ENCODE data around the gene SIRPB2. TPM values are rescaled to one million over a fixed set of nuclear protein-coding genes. Genes with fewer than 3 reads are reported as not detected.
A peak's percentile ranks its signal among the peaks of the same experiment; 100 is the strongest.

SIRPB2 gene
- total RNA-seq, 1 donor from 2014 or later = 1.0 TPM

GRCh38 chr20:1471242-1471641 lies 20.0 kb downstream of the SIRPB2 start:
- ATAC-seq = no peak

- ATAC-seq = peak; percentile 37
These were observed 21.2 kb downstream of the SIRPB2 start for GRCh38 chr20:1469925-1470571.

GRCh38 chr20:1469306-1469905 lies 21.8 kb downstream of the SIRPB2 start:
- no peak for ATAC-seq

GRCh38 chr20:1468117-1468624 lies 23.0 kb downstream of the SIRPB2 start:
- no peak for ATAC-seq

- no peak for ATAC-seq
These were observed 23.7 kb downstream of the SIRPB2 start for GRCh38 chr20:1467355-1468116.

GRCh38 chr20:1467082-1467354 lies 24.2 kb downstream of the SIRPB2 start:
- no peak for ATAC-seq

- ATAC-seq = peak; percentile 94
These were observed 24.8 kb downstream of the SIRPB2 start, which contains the start of gene NSFL1C for GRCh38 chr20:1466211-1467081. NSFL1C (minus strand) TSS chr20:1466849; CDS start chr20:1466824, 25 bp downstream.

- ATAC-seq = peak; percentile 43
These were observed 25.6 kb downstream of the SIRPB2 start for GRCh38 chr20:1465470-1466210.

GRCh38 chr20:1463971-1464570 lies 27.1 kb downstream of the SIRPB2 start:
- ATAC-seq = no peak

- ATAC-seq = no peak
These were observed 28.4 kb downstream of the SIRPB2 start for GRCh38 chr20:1462834-1463233.

- no peak for ATAC-seq
These were observed 29.2 kb downstream of the SIRPB2 start for GRCh38 chr20:1462001-1462400.

GRCh38 chr20:1460275-1460674 lies 30.9 kb downstream of the SIRPB2 start:
- ATAC-seq = no peak

- no peak for ATAC-seq
These were observed 33.2 kb downstream of the SIRPB2 start for GRCh38 chr20:1457992-1458391.

- no peak for ATAC-seq
These were observed 34.9 kb downstream of the SIRPB2 start for GRCh38 chr20:1456300-1456699.

- no peak for ATAC-seq
These were observed 40.2 kb downstream of the SIRPB2 start for GRCh38 chr20:1450926-1451491.

GRCh38 chr20:1449370-1449769 lies 41.9 kb downstream of the SIRPB2 start:
- no peak for ATAC-seq

GRCh38 chr20:1448081-1448620 lies 43.1 kb downstream of the SIRPB2 start:
- no peak for ATAC-seq

GRCh38 chr20:1446536-1446935 lies 44.7 kb downstream of the SIRPB2 start:
- no peak for ATAC-seq

GRCh38 chr20:1443085-1443484 lies 48.1 kb downstream of the SIRPB2 start:
- ATAC-seq = no peak

- ATAC-seq = no peak
These were observed 48.9 kb downstream of the SIRPB2 start for GRCh38 chr20:1442304-1442703.

- no peak for ATAC-seq
These were observed 50.1 kb downstream of the SIRPB2 start for GRCh38 chr20:1441133-1441532.

All from esophagus mucosa (tissue), 1 donor.